MM.1S (cell line): ENCODE results near the gene POMGNT2.

Experiments used
- DNase-seq: peaks from one replicate; pipeline ENCODE4 v3.0.0-alpha.2; 2015
- H2AFZ ChIP-seq: fragments of 300-600 bp; sonication (generic); 2 replicates; pipeline ENCODE4 v1.6.0; 2016; ENCODE audit warnings: antibody characterized with exemption, low read length
- H3F3A ChIP-seq: fragments of 300-600 bp; sonication (generic); 2 replicates; pipeline ENCODE4 v1.6.1; 2016; ENCODE audit warnings: mild to moderate bottlenecking, antibody characterized with exemption, low read length, moderate library complexity, mixed read lengths; ENCODE audit not compliant: insufficient read depth
- H3K27ac ChIP-seq: fragments of 300-600 bp; sonication (generic); 2 replicates; pipeline ENCODE4 v1.5.1; 2016; ENCODE audit warnings: mild to moderate bottlenecking, low read length
- H3K27me3 ChIP-seq: fragments of 300-600 bp; sonication (generic); replicated peaks from 2 replicates; pipeline ENCODE4 v1.6.0; 2016; ENCODE audit warnings: low read length; ENCODE audit not compliant: insufficient read depth
- H3K36me3 ChIP-seq: fragments of 300-600 bp; sonication (generic); replicated peaks from 2 replicates; pipeline ENCODE4 v1.6.1; 2016; ENCODE audit warnings: mild to moderate bottlenecking, low read length, mixed read lengths; ENCODE audit not compliant: insufficient read depth
- H3K4me1 ChIP-seq: fragments of 300-600 bp; sonication (generic); 2 replicates; pipeline ENCODE4 v1.6.1; 2016; ENCODE audit warnings: low read length, mixed read lengths
- H3K4me2 ChIP-seq: fragments of 300-600 bp; sonication (generic); 2 replicates; pipeline ENCODE4 v1.6.0; 2016; ENCODE audit warnings: low read depth, low read length
- H3K4me3 ChIP-seq: fragments of 300-600 bp; sonication (generic); 2 replicates; pipeline ENCODE4 v1.5.1; 2016; ENCODE audit warnings: low read length, mixed read lengths
- H3K79me2 ChIP-seq: fragments of 300-600 bp; sonication (generic); 2 replicates; pipeline ENCODE4 v1.6.1; 2016; ENCODE audit warnings: mixed run types, low read length, mixed read lengths
- H3K9ac ChIP-seq: fragments of 300-600 bp; sonication (generic); 2 replicates; pipeline ENCODE4 v1.6.1; 2016; ENCODE audit warnings: low read length, mixed read lengths
- H3K9me2 ChIP-seq: fragments of 300-600 bp; sonication (generic); replicated peaks from 2 replicates; pipeline ENCODE4 v1.6.1; 2016; ENCODE audit warnings: mild to moderate bottlenecking, low read length, mixed read lengths; ENCODE audit not compliant: insufficient read depth
- H3K9me3 ChIP-seq: fragments of 300-600 bp; sonication (generic); replicated peaks from 2 replicates; pipeline ENCODE4 v1.6.1; 2016; ENCODE audit warnings: mild to moderate bottlenecking, low read length, mixed read lengths; ENCODE audit not compliant: insufficient read depth
- H4K20me1 ChIP-seq: fragments of 300-600 bp; sonication (generic); 2 replicates; pipeline ENCODE4 v1.6.1; 2016; ENCODE audit warnings: mild to moderate bottlenecking, low read length, moderate library complexity, mixed read lengths; ENCODE audit not compliant: insufficient read depth
- EZH2 ChIP-seq: fragments of 300-600 bp; sonication (generic); optimal IDR thresholded peaks from 2 replicates; pipeline ENCODE3; 2017; ENCODE audit warnings: low read depth, mild to moderate bottlenecking, antibody characterized with exemption, low read length, mixed read lengths
- EZH2phosphoT487 ChIP-seq: fragments of 300-600 bp; sonication (generic); IDR thresholded peaks from 2 replicates; pipeline ENCODE4 v1.6.1; 2018; ENCODE audit warnings: antibody characterized with exemption, low read length
- TF ChIP-seq, protein P1 (sequence below): fragments of 300-600 bp; sonication (generic); IDR thresholded peaks from 2 replicates; pipeline ENCODE4 v1.5.1; 2016; ENCODE audit warnings: antibody characterized with exemption, low read length, mixed read lengths

POMGNT2 gene

DNA sequence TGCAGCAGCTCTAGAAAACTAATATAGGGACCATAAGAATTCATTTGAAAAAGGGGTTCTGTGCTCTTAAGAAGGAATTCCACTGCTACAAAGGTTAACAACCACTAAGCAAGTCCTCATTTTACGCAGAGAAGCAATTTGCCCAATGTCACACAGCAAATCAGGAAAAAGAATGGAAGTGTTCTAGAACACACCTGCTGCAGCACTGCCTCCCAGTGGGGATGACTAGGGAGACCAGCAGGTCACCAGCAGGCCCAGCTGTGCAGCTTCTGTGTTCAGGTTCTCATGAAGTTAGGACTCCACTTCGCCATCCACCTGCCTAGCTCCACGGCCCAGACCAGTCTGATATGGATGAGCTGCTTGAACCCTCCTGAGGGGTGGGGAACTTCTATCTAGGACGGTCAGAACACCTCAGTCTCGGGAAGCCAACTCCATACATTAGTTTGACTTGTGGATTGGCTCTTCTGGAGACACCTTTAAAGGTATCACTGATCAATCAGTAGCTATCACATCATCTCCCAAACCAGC, 18.6 kb downstream of the POMGNT2 start:
- H3K27ac ChIP-seq: no peak overlapping the region
- H2AFZ ChIP-seq: no peak overlapping the region
- H3K27me3 ChIP-seq: no peaks in the 10 kb centered on the region
- no peak overlapping the region for H3K9ac ChIP-seq
- TF ChIP-seq EZH2phosphoT487: no peak
- TF ChIP-seq, protein P1, sequence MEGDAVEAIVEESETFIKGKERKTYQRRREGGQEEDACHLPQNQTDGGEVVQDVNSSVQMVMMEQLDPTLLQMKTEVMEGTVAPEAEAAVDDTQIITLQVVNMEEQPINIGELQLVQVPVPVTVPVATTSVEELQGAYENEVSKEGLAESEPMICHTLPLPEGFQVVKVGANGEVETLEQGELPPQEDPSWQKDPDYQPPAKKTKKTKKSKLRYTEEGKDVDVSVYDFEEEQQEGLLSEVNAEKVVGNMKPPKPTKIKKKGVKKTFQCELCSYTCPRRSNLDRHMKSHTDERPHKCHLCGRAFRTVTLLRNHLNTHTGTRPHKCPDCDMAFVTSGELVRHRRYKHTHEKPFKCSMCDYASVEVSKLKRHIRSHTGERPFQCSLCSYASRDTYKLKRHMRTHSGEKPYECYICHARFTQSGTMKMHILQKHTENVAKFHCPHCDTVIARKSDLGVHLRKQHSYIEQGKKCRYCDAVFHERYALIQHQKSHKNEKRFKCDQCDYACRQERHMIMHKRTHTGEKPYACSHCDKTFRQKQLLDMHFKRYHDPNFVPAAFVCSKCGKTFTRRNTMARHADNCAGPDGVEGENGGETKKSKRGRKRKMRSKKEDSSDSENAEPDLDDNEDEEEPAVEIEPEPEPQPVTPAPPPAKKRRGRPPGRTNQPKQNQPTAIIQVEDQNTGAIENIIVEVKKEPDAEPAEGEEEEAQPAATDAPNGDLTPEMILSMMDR: no peak
- no peak for TF ChIP-seq EZH2
- H3K9me2 ChIP-seq: no peaks in the 10 kb centered on the region
- no peak overlapping the region for H3K4me2 ChIP-seq
- no peaks in the 10 kb centered on the region for H3K4me1 ChIP-seq
- no peak for DNase-seq
- no peak overlapping the region for H3K4me3 ChIP-seq
- H3F3A ChIP-seq: no peaks in the 10 kb centered on the region
- H3K79me2 ChIP-seq: peaks cover 3% of the 10 kb centered on the region; the same call in 1 of the 2 replicates
- H4K20me1 ChIP-seq: no peaks in the 10 kb centered on the region
- no peaks in the 10 kb centered on the region for H3K36me3 ChIP-seq
- no peaks in the 10 kb centered on the region for H3K9me3 ChIP-seq

DNA sequence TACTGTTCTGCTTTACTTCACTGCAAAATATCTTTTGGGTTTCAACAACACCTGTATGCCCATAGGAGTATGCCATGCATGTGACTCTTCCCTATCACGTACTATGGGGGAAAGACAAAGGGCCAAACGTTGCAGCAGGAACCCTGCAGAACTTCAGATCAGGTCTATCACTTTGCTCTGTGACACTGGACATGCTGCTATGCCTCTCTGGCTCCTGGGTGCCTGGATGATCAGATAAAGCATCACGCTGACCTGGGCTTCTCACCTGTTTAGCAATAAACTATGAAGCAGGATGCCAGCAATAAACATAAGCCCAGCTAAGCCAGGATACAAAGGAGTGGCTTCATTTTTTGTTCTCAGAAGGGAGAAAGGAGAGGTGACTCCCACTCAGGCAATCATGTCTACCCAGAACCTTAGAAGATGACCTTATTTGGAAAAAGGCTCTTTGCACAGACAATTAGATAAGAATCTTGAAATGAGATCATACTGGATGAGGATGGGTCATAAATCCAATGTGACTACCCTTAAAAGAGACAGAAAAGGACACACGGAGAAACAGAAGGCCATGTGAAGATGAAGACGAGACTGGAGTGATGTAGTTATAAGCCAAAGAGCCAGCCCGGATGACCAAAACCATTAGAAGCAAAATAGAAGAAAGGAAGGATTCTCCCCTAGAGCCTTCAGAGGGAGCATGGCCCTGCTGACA, 19.3 kb downstream of the POMGNT2 start:
- Histone ChIP-seq H3K27ac (no peak overlapping the region), H3K36me3 (no peaks in the 10 kb centered on the region), H2AFZ (no peak overlapping the region), H3K4me1 (no peaks in the 10 kb centered on the region), H3F3A (no peaks in the 10 kb centered on the region), H3K9ac (no peak overlapping the region), H3K9me2 (no peaks in the 10 kb centered on the region), H3K27me3 (no peaks in the 10 kb centered on the region), H3K4me2 (no peak overlapping the region), H3K79me2 (0 out of 2 replicates have a peak, but pooled peaks cover under 1% of the 10 kb centered on the region), H3K4me3 (no peak overlapping the region), H4K20me1 (no peaks in the 10 kb centered on the region), H3K9me3 (no peaks in the 10 kb centered on the region)
- TF ChIP-seq, protein P1: no peak
- no peak for TF ChIP-seq EZH2phosphoT487
- TF ChIP-seq EZH2: no peak
- no peak for DNase-seq

DNA sequence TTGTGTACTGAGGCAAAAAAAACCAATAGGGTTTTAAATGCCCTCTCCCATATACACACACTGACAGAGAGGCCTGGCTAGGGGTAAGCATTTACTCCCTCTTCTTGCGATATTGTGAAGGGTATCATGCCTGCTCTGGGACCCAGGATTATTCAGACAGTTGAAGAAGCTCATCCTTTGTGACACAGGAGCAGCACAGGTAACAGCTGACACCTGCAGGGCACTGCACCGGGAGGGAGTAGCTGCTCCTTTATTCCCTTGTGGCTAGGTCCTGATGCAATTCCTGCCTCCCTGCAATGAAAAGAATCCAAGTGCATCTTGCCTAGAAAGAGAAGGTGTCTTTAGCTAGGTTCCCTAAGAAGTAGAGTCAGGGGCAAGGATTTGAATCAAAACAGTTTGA, 23.4 kb downstream of the POMGNT2 start:
- TF ChIP-seq EZH2 (no peak), EZH2phosphoT487 (no peak)
- TF ChIP-seq, protein P1: no peak
- Histone ChIP-seq H2AFZ (no peak overlapping the region), H3K4me3 (no peak overlapping the region), H3K79me2 (no peaks in the 10 kb centered on the region), H3K9me2 (no peaks in the 10 kb centered on the region), H3K36me3 (no peaks in the 10 kb centered on the region), H3K9ac (no peak overlapping the region), H4K20me1 (no peaks in the 10 kb centered on the region), H3K27ac (no peak overlapping the region), H3K4me1 (no peaks in the 10 kb centered on the region), H3K27me3 (no peaks in the 10 kb centered on the region), H3K9me3 (no peaks in the 10 kb centered on the region), H3K4me2 (no peak overlapping the region), H3F3A (no peaks in the 10 kb centered on the region)
- no peak for DNase-seq
